ENCODE results near the gene RTN1.

GRCh38 chr14:59566296-59566695 is 304.3 kb downstream of the RTN1 start:
- no peak for TF ChIP-seq CTCF (conservative IDR thresholded peaks at IDR 0.05; ENCODE audit: low read length)
- TF ChIP-seq EZH2phosphoT487 (IDR thresholded peaks at IDR 0.05; ENCODE audit: borderline replicate concordance, low read depth, low read length), result no peak
